ENCODE data around the gene SOBP.

Gene SOBP

GRCh38 chr6:107624050-107624449 lies 134.1 kb downstream of the SOBP start:
- no peak for DNase-seq

GRCh38 chr6:107624541-107624940 lies 134.6 kb downstream of the SOBP start:
- no peak for DNase-seq

- DNase-seq = no peak
Measured at GRCh38 chr6:107625264-107625663, 135.3 kb downstream of the SOBP start.

GRCh38 chr6:107626645-107627044 lies 136.7 kb downstream of the SOBP start:
- DNase-seq = no peak

- DNase-seq = no peak
Measured at GRCh38 chr6:107627969-107628368, 138.1 kb downstream of the SOBP start.

GRCh38 chr6:107628878-107629277 lies 139.0 kb downstream of the SOBP start:
- no peak for DNase-seq

- DNase-seq = no peak
Measured at GRCh38 chr6:107629548-107630129, 139.7 kb downstream of the SOBP start.

- DNase-seq = no peak
Measured at GRCh38 chr6:107630348-107630977, 140.5 kb downstream of the SOBP start.

GRCh38 chr6:107632381-107633136 lies 142.6 kb downstream of the SOBP start:
- DNase-seq = no peak

GRCh38 chr6:107633680-107634323 lies 143.9 kb downstream of the SOBP start:
- no peak for DNase-seq

GRCh38 chr6:107634324-107635056 lies 144.6 kb downstream of the SOBP start:
- peak; percentile 15 for DNase-seq

GRCh38 chr6:107635057-107635515 lies 145.2 kb downstream of the SOBP start:
- no peak for DNase-seq

- DNase-seq = no peak
Measured at GRCh38 chr6:107636486-107636885, 146.6 kb downstream of the SOBP start.

- no peak for DNase-seq
Measured at GRCh38 chr6:107637316-107638315, 147.7 kb downstream of the SOBP start.

- DNase-seq = no peak
Measured at GRCh38 chr6:107638493-107638892, 148.6 kb downstream of the SOBP start.

GRCh38 chr6:107639511-107639910 lies 149.6 kb downstream of the SOBP start:
- no peak for DNase-seq

- DNase-seq = no peak
Measured at GRCh38 chr6:107641071-107641470, 151.2 kb downstream of the SOBP start.

GRCh38 chr6:107641500-107641941 lies 151.6 kb downstream of the SOBP start:
- no peak for DNase-seq

- no peak for DNase-seq
Measured at GRCh38 chr6:107642095-107642860, 152.4 kb downstream of the SOBP start.

- DNase-seq = no peak
Measured at GRCh38 chr6:107642861-107643328, 153.0 kb downstream of the SOBP start.

GRCh38 chr6:107644513-107644912 lies 154.6 kb downstream of the SOBP start:
- no peak for DNase-seq
